Lung (tissue), 12 donors: ENCODE measurements around the gene RPH3AL. TPM values are rescaled to one million over a fixed set of nuclear protein-coding genes. Genes with fewer than 3 reads are reported as not detected.

ENCODE experiments used
- ATAC-seq: fragments of 200-7000 bp; cut with Tn5 transposase; one replicate; pipeline ENCODE4 v1.9.1; 2020; ENCODE audit warnings: moderate number of reproducible peaks; ENCODE audit not compliant: insufficient read depth, low FRiP score
- DNase-seq, 3 donors: peaks; one replicate each; pipeline ENCODE4 v3.0.0-alpha.2; 2013 to 2017
- H3K27ac ChIP-seq, 2 donors: one replicate each; pipeline ENCODE4 v1.5.1; 2013; ENCODE audit warnings: mild to moderate bottlenecking in 2 of 2, moderate library complexity in 2 of 2, control low read depth in 1 of 2, inconsistent platforms in 1 of 2, low read depth in 1 of 2, low read length in 1 of 2
- H3K27me3 ChIP-seq, 3 donors: one replicate each; pipeline ENCODE4 v1.5.1; 2013; ENCODE audit warnings: low read length in 2 of 3; ENCODE audit not compliant: control insufficient read depth in 3 of 3, insufficient read depth in 3 of 3
- H3K36me3 ChIP-seq, 4 donors: one replicate each; pipeline ENCODE4 v1.5.1; 2013; ENCODE audit warnings: low read length in 4 of 4, mild to moderate bottlenecking in 1 of 4, moderate library complexity in 1 of 4; ENCODE audit not compliant: control insufficient read depth in 4 of 4, insufficient read depth in 4 of 4
- H3K4me1 ChIP-seq, 5 donors: one replicate each; pipeline ENCODE4 v1.5.1; 2013; ENCODE audit warnings: low read length in 5 of 5, mild to moderate bottlenecking in 2 of 5, moderate library complexity in 1 of 5; ENCODE audit not compliant: control insufficient read depth in 5 of 5, insufficient read depth in 5 of 5
- H3K4me3 ChIP-seq: one replicate; pipeline ENCODE4 v1.5.1; 2013; ENCODE audit warnings: mild to moderate bottlenecking, control low read depth, moderate library complexity
- H3K9ac ChIP-seq, 2 donors: one replicate each; pipeline ENCODE4 v1.5.1; 2013; ENCODE audit warnings: low read length in 2 of 2, control low read depth in 1 of 2; ENCODE audit not compliant: insufficient read depth in 1 of 2
- H3K9me3 ChIP-seq, 4 donors: one replicate each; pipeline ENCODE4 v1.5.1; 2013; ENCODE audit warnings: low read length in 3 of 4, mild to moderate bottlenecking in 1 of 4, moderate library complexity in 1 of 4; ENCODE audit not compliant: control insufficient read depth in 4 of 4, insufficient read depth in 3 of 4
- WGBS, 2 donors: extraction: QIAGEN DNeasy Blood & Tissue Kit; methylation state at CpG; one replicate each; pipeline ENCODE4 v1.1.7; 2013; 5-methylcytosine and 5-hydroxymethylcytosine counted together
- polyA plus RNA-seq, 2 donors: library from polyadenylated mRNA; stranded (reverse); fragments of 200-250 nt; gene quantifications; one replicate each; pipeline ENCODE4 v1.2.1, GENCODE V29; 2013
- total RNA-seq, 2 donors: library from RNA; depleted of rRNA in 1 of 2; stranded (reverse); fragments of >200 nt in 1 of 2; gene quantifications; one replicate each; pipeline ENCODE4 v1.2.1, GENCODE V29; 2014 to 2021
- TF ChIP-seq, protein P1 (sequence below): IDR thresholded peaks from 2 replicates; pipeline ENCODE4 v1.5.1; 2012; ENCODE audit warnings: mild to moderate bottlenecking; ENCODE audit errors: control extremely low read depth, extremely low read depth
- donor health status: control.
- donor health status: control.
- donor health status: Bipolar disorder and iron deficiency.
- donor health status: healthy.
- donor health status: DM: yes; HTN: yes; CAD: no.

Gene RPH3AL
- total and polyA plus RNA-seq, 4 donors: 19.5 to 76.6 (median 21.6) TPM

DNA sequence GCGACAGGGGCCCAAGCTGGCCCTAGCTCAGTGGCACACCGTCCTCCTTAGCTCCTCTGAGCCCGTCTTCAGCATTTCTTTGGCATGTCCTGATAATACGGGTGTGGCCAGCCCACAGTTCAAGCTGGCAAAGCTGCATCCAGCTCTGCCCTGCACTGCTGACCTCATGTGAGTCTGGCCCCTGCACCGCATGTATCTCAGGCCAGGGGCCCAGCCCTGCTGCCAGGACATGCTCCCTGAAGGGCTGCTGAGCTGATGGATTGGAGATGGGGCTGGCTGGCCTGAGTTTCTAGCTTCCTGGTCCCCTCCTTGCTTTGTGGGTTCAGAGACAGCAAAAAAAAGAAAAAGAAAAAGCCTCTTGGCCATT lies 173.6 kb downstream of the RPH3AL start:
- Histone ChIP-seq H3K4me3 (no peak overlapping the region), H3K27me3 (peaks cover 0 to 33% (median 20%) of the 10 kb centered on the region in 3 donors), H3K36me3 (no peaks in the 10 kb centered on the region), H3K27ac (no peak overlapping the region), H3K9ac (no peak overlapping the region), H3K4me1 (peaks cover 0 to 8% (median 4%) of the 10 kb centered on the region in 5 donors), H3K9me3 (peaks cover 0 to 3% (median 0%) of the 10 kb centered on the region in 4 donors)
- TF ChIP-seq, protein P1, sequence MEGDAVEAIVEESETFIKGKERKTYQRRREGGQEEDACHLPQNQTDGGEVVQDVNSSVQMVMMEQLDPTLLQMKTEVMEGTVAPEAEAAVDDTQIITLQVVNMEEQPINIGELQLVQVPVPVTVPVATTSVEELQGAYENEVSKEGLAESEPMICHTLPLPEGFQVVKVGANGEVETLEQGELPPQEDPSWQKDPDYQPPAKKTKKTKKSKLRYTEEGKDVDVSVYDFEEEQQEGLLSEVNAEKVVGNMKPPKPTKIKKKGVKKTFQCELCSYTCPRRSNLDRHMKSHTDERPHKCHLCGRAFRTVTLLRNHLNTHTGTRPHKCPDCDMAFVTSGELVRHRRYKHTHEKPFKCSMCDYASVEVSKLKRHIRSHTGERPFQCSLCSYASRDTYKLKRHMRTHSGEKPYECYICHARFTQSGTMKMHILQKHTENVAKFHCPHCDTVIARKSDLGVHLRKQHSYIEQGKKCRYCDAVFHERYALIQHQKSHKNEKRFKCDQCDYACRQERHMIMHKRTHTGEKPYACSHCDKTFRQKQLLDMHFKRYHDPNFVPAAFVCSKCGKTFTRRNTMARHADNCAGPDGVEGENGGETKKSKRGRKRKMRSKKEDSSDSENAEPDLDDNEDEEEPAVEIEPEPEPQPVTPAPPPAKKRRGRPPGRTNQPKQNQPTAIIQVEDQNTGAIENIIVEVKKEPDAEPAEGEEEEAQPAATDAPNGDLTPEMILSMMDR: no peak
- WGBS, 2 donors: 70 to 74% methylated on average over 5 of the region's 5 CpGs
- ATAC-seq: no peak
- no peak for DNase-seq

DNA sequence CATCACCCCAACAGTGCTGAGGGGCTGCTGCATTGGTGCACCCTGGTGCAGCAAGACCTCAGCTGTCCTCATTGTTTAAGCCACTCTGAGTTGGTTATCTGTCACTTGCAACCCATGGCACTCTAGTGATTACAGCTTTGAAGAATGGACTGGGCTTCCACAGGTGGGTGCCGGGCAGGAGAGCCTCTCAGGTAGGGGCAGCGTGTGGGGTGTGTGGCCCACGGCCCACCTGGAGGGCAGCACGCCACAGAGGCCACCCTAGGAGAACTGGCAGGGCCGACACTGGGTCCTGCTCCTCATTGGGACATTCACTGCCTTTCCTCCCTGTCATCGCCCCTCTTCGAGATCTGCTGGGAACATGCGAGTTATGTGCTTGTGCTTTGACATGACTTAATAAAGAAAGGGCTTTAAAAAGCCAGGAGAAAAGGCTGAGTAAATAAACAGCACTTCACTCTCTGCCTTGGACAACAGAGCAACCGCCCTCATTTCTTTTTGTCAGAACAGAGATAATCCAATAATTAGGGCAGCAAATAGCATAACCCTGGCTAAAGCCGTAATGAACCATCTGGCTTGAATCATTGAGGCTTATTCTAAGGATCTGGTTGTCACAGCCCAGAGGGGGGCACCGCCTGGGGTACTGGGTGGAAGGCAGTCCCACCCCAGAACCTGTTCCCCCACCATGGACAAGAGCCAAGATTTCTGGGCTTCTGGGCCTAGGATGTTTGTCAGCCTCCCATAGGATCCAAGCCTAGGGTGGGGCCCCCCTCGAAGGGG lies 174.1 kb downstream of the RPH3AL start:
- peaks cover 0 to 30% (median 18%) of the 10 kb centered on the region in 3 donors for H3K27me3 ChIP-seq
- H3K36me3 ChIP-seq: no peaks in the 10 kb centered on the region
- no peak overlapping the region for H3K27ac ChIP-seq
- H3K4me1 ChIP-seq: peaks cover 0 to 8% (median 4%) of the 10 kb centered on the region in 5 donors
- no peak for ATAC-seq
- H3K9me3 ChIP-seq: peaks cover 0 to 3% (median 0%) of the 10 kb centered on the region in 4 donors
- no peak overlapping the region for H3K4me3 ChIP-seq
- TF ChIP-seq, protein P1: no peak
- no peak overlapping the region for H3K9ac ChIP-seq
- 82 to 87% methylated on average over 12 of the region's 12 CpGs for WGBS, 2 donors
- no peak for DNase-seq

DNA sequence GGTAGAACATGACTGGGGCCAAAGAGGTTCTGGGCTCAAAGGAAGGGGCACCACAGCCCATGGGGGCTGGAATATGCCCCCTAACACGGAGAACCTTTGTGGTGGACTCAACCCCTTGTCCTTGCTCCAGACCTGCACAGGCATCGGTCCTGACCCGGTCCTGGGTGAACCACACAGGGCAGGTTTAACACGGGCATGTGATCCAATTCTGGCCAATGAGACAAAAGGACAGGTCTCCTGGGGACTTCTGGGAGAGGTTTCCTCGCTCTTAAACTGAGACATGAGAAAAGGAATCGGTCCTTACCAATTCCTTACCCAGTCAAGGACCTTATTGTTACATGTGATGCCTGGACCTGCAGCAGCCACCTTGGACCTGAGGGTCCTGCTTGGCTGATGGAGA lies 174.8 kb downstream of the RPH3AL start:
- peaks cover 0 to 8% (median 4%) of the 10 kb centered on the region in 5 donors for H3K4me1 ChIP-seq
- TF ChIP-seq, protein P1: no peak
- H3K9me3 ChIP-seq: peaks cover 0 to 3% (median 0%) of the 10 kb centered on the region in 4 donors
- H3K36me3 ChIP-seq: no peaks in the 10 kb centered on the region
- peaks cover 0 to 24% (median 13%) of the 10 kb centered on the region in 3 donors for H3K27me3 ChIP-seq
- H3K4me3 ChIP-seq: no peak overlapping the region
- H3K27ac ChIP-seq: no peak overlapping the region
- ATAC-seq (no peak), DNase-seq (no peak)
- H3K9ac ChIP-seq: no peak overlapping the region
- WGBS, 2 donors: 92 to 94% methylated on average over 6 of the region's 6 CpGs
